Gastrocnemius medialis (tissue), 4 donors: ENCODE results near the gene CRK. TPM values are rescaled to one million over a fixed set of nuclear protein-coding genes. Genes with fewer than 3 reads are reported as not detected.
"Not testable (repeated sequence)": the region's sequence is repeated elsewhere in the genome, so short reads cannot be mapped to it uniquely, and the experiment has no call there.

ENCODE experiments used
- ATAC-seq, 2 donors: fragments of 150-250 bp; one replicate each; pipeline ENCODE4 v1.9.1; 2016
- DNase-seq, 2 donors: peaks; one replicate each; pipeline ENCODE4 v3.0.0-alpha.2; 2019
- H3K27ac ChIP-seq, 4 donors: fragments of 200-600 bp; sonication (generic); 1 replicate in 1 of 4; 2 replicates in 3 of 4; pipeline ENCODE4 v1.5.1; 2016 to 2018; ENCODE audit warnings: mild to moderate bottlenecking in 2 of 4, moderate library complexity in 1 of 4
- H3K27me3 ChIP-seq, 3 donors: fragments of 200-600 bp; sonication (generic) in 2 of 3; 1 replicate in 1 of 3; 2 replicates in 2 of 3; pipeline versions ENCODE4 v1.5.1 to v1.6.0; 2016 to 2019; ENCODE audit warnings: mild to moderate bottlenecking in 1 of 3, moderate library complexity in 1 of 3
- H3K36me3 ChIP-seq, 2 donors: fragments of 200-600 bp; sonication (generic) in 1 of 2; one replicate each; pipeline ENCODE4 v1.5.1; 2017 to 2018
- H3K4me1 ChIP-seq, 2 donors: fragments of 200-600 bp; sonication (generic) in 1 of 2; one replicate each; pipeline ENCODE4 v1.5.1; 2016 to 2017; ENCODE audit warnings: mild to moderate bottlenecking in 2 of 2
- H3K4me3 ChIP-seq, 4 donors: fragments of 200-600 bp; sonication (generic) in 3 of 4; 1 replicate in 1 of 4; 2 replicates in 3 of 4; pipeline ENCODE4 v1.5.1; 2016 to 2019; ENCODE audit warnings: mild to moderate bottlenecking in 2 of 4
- H3K9me3 ChIP-seq, 3 donors: fragments of 200-600 bp; sonication (generic) in 2 of 3; 1 replicate in 1 of 3; 2 replicates in 2 of 3; pipeline ENCODE4 v1.5.1; 2016 to 2019
- POLR2A ChIP-seq, 2 donors: fragments of 450-650 bp; IDR thresholded peaks; one replicate each; pipeline ENCODE4 v1.6.1; 2017; ENCODE audit warnings: antibody characterized with exemption in 2 of 2, mild to moderate bottlenecking in 2 of 2, moderate library complexity in 2 of 2
- in situ Hi-C, 4 donors: fragments of 200-750 bp; cut with MboI; loops; one replicate each; pipeline versions ENCODE4 v1.15.0 to v1.8.0; 2017; ENCODE audit warnings: low sequenced_read_pairs in 4 of 4
- intact Hi-C: fragments of 100-400 bp; cut with DNase I; formaldehyde crosslinking; loops from one replicate; pipeline ENCODE4 v1.15.1; 2023; ENCODE audit warnings: low total_unique reads
- total RNA-seq, 4 donors: library from RNA; depleted of rRNA; stranded (reverse); fragments of >200 nt; gene quantifications; one replicate each; pipeline versions ENCODE4 v1.1.0 to v1.2.3, GENCODE V29; 2016
- TF ChIP-seq, protein P1 (sequence below), 5 experiments: fragments of 450-650 bp in 3 of 5; fragments of 200-600 bp in 2 of 5; sonication (generic) in 2 of 5; IDR thresholded peaks in 4 of 5; conservative IDR thresholded peaks in 1 of 5; 1 replicate in 4 of 5; 2 replicates in 1 of 5; pipeline ENCODE4 v1.5.1; 2016 to 2019; ENCODE audit warnings: antibody characterized with exemption in 5 of 5, mild to moderate bottlenecking in 3 of 5, moderate library complexity in 3 of 5

Gene CRK
- total RNA-seq, 4 donors from 2014 or later = 48.6 to 64.6 (median 56.7) TPM

DNA sequence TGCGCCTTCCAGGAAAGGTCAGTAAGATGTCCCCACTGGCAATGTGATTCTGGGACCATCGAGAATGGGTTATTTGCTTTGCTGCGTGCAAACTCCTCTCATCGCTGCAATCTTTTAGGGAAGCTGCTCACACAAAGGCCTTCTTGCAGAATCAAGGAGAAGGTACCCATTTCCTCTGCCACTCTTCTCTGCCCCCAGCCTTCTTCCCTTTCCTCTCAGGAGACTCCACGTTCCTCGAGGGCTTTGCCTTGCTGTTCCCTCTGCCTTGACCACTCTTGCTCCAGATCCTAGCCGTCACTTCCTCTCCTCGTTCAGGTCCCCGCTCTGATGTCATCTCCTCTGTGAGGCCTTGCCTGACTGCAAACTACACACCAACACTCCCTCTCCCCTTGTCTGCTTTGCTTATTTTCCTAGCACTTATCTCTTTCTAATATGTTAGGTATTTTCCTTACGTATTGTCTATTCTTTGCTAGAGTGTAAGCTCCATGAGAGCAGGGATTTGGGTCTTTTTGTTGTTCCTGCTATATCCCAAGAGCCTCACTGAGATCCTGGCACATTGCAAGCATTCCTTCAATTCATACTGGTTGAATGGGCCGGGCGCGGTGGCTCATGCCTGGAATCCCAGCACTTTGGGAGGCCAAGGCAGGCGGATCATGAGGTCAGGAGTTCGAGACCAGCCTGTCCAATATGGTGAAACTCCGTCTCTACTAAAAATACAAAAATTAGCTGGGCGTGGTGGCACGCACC lies 5.3 kb upstream of the CRK start:
- DNase-seq (no peak), ATAC-seq (no peak)
- Histone ChIP-seq H3K27ac (peak overlapping the region; percentile 78 to 88 (median 86)), H3K9me3 (no peaks in the 10 kb centered on the region), H3K4me3 (no peak overlapping the region), H3K27me3 (no peaks in the 10 kb centered on the region), H3K36me3 (no peaks in the 10 kb centered on the region), H3K4me1 (peaks cover 16 to 27% of the 10 kb centered on the region in 2 donors)
- intact Hi-C loops = no loop called here
- no peak for TF ChIP-seq POLR2A (IDR thresholded peaks at IDR 0.05)
- TF ChIP-seq, protein P1, sequence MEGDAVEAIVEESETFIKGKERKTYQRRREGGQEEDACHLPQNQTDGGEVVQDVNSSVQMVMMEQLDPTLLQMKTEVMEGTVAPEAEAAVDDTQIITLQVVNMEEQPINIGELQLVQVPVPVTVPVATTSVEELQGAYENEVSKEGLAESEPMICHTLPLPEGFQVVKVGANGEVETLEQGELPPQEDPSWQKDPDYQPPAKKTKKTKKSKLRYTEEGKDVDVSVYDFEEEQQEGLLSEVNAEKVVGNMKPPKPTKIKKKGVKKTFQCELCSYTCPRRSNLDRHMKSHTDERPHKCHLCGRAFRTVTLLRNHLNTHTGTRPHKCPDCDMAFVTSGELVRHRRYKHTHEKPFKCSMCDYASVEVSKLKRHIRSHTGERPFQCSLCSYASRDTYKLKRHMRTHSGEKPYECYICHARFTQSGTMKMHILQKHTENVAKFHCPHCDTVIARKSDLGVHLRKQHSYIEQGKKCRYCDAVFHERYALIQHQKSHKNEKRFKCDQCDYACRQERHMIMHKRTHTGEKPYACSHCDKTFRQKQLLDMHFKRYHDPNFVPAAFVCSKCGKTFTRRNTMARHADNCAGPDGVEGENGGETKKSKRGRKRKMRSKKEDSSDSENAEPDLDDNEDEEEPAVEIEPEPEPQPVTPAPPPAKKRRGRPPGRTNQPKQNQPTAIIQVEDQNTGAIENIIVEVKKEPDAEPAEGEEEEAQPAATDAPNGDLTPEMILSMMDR (IDR thresholded peaks at IDR 0.05 in 4 of 5, conservative IDR thresholded peaks at IDR 0.05 in 1 of 5) = no peak
- in situ Hi-C loops = no loop called here

DNA sequence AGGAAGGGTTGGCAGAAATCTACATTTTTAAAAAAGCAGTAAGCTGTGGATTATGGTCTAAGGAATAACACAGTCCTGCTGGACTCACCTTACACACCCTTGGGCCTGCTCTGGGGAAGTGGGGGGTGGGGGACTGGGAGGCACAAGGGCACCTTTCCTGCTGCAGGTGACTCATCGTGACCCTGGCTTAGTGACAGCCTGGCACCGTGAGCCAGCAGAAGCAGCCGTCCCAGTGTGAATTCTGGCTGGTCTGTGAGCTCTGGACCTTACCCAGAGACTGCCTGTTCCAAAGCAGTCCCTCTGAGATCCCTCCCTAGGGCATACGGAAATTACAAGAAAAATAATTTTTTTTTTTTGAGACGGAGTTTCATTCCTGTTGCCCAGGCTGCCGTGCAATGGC lies 4.2 kb upstream of the CRK start:
- DNase-seq (peak; percentile 93 to 97), ATAC-seq (peak; percentile 70 to 79)
- intact Hi-C loops (no loop called here), in situ Hi-C loops (no loop called here)
- peak overlapping the region in 1 of 4 donors; percentile 29 for H3K4me3 ChIP-seq
- H3K27ac ChIP-seq = peak overlapping the region; percentile 78 to 88 (median 86)
- no peaks in the 10 kb centered on the region for H3K36me3 ChIP-seq
- TF ChIP-seq POLR2A (IDR thresholded peaks at IDR 0.05) = peak in 1 of 2 donors; percentile 3
- TF ChIP-seq, protein P1 (IDR thresholded peaks at IDR 0.05 in 4 of 5, conservative IDR thresholded peaks at IDR 0.05 in 1 of 5) = no peak
- H3K27me3 ChIP-seq = no peaks in the 10 kb centered on the region
- H3K9me3 ChIP-seq = no peaks in the 10 kb centered on the region
- peaks cover 16 to 27% of the 10 kb centered on the region in 2 donors for H3K4me1 ChIP-seq

DNA sequence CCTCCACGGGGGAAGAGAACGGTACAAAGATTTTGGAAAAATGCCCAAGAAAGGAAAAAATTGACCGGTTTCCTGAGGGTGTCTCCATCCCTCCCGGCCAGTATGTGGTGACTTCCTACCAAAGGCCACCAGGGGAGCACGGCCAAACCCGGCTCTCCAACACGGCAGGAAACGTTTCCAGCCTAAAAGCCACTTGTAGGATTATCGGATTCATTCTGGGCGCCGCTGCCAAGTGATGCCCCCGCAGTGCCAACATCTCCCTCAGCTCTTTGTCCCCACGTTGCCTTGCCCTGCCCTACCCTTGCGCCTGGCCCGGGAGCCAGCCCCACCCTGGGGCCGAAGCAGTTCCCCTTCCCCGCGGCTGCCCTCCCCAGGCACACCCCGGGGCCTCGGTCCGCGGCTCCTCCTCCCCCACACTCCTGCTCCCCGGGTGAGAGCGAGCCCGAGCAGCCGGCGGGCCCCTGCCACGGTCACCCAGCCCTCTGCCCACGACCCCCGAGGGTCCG lies 688 bp downstream of the CRK start:
- DNase-seq (peak; percentile 64 to 78), ATAC-seq (peak; percentile 67)
- intact Hi-C loops (loop anchor here (1.0 to 10.0 kb wide), 4 partner anchors 33 to 189 kb away; partner anchors contain the start of genes INPP5K, RILP and SCARF1), in situ Hi-C loops (loop anchor here in 1 of 4 donors (10.0 kb wide), 3 partner anchors 51 to 91 kb away; partner anchors contain the start of genes INPP5K and YWHAE)
- no peaks in the 10 kb centered on the region for H3K9me3 ChIP-seq
- H3K4me1 ChIP-seq = peaks cover 41 to 46% of the 10 kb centered on the region in 2 donors
- peak overlapping the region; percentile 76 to 92 (median 84) for H3K4me3 ChIP-seq
- TF ChIP-seq POLR2A (IDR thresholded peaks at IDR 0.05) = no peak
- TF ChIP-seq, protein P1 (IDR thresholded peaks at IDR 0.05 in 4 of 5, conservative IDR thresholded peaks at IDR 0.05 in 1 of 5) = peak; percentile 75 to 84 (median 81)
- H3K27me3 ChIP-seq = no peaks in the 10 kb centered on the region
- H3K36me3 ChIP-seq = peaks cover 0 to 6% of the 10 kb centered on the region in 2 donors
- peak overlapping the region; percentile 94 to 99 (median 96) for H3K27ac ChIP-seq

DNA sequence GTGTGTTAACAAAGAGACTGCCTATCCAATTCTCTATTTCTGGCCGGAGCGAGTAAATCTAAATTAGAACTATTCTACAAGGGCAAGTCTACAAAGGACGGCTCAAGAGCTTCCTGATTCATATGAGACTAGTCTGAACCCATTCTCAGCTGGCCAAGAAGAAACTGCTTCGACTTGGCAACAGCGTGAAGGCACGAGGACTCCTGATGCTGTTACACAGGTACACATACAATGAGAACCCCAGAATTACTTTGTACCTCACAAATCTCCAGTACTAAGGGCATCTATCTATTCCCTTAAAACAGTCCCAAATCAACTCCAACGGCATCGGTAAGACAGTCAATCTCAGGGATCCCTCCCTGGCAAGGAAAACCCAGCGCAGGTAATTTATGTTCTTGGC lies 1.5 kb downstream of the CRK start:
- TF ChIP-seq, protein P1 (IDR thresholded peaks at IDR 0.05 in 4 of 5, conservative IDR thresholded peaks at IDR 0.05 in 1 of 5) = no peak
- no peak for TF ChIP-seq POLR2A (IDR thresholded peaks at IDR 0.05)
- H3K4me3 ChIP-seq = peak overlapping the region; percentile 76 to 92 (median 84)

DNA sequence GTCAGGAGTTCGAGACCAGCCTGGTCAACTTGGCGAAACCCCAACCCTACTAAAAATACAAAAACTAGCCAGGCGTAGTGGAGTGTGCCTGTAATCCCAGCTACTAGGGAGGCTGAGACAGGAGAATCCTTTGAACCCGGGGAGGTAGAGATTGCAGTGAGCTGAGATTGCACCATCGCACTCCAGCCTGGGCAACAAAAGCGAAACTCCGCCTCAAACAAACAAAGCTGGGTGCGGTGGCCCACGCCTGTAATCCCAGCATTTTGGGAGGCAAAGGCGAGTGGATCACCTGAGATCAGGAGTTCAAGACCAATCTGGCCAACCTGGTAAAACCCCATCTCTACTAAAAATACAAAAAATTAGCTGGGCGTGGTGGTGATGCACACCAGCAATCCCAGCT lies 2.3 kb downstream of the CRK start:
- peak overlapping the region; percentile 94 to 99 (median 96) for H3K27ac ChIP-seq
- in situ Hi-C loops = loop anchor here in 1 of 4 donors (10.0 kb wide), 3 partner anchors 49 to 89 kb away; partner anchors contain the start of genes INPP5K and YWHAE
- H3K9me3 ChIP-seq, DNase-seq, H3K27me3 ChIP-seq, H3K36me3 ChIP-seq, ATAC-seq, H3K4me3 ChIP-seq: not testable (repeated sequence)
- intact Hi-C loops = loop anchor here (2.0 to 10.0 kb wide), 2 partner anchors 87 to 191 kb away; partner anchors contain the start of genes RILP and SCARF1
- H3K4me1 ChIP-seq = peaks cover 40 to 51% of the 10 kb centered on the region in 2 donors

More for the DNA sequence above, 1.5 kb downstream of the CRK start:
- in situ Hi-C loops = loop anchor here in 1 of 4 donors (10.0 kb wide), 3 partner anchors 50 to 90 kb away; partner anchors contain the start of genes INPP5K and YWHAE
- DNase-seq (no peak), ATAC-seq (no peak)
- peak overlapping the region; percentile 94 to 99 (median 96) for H3K27ac ChIP-seq
- peaks cover 0 to 6% of the 10 kb centered on the region in 2 donors for H3K36me3 ChIP-seq
- peaks cover 40 to 42% of the 10 kb centered on the region in 2 donors for H3K4me1 ChIP-seq
- H3K27me3 ChIP-seq = no peaks in the 10 kb centered on the region
- intact Hi-C loops = loop anchor here (2.0 to 10.0 kb wide), 2 partner anchors 88 to 190 kb away; partner anchors contain the start of genes RILP and SCARF1
- H3K9me3 ChIP-seq = no peaks in the 10 kb centered on the region
